HG03066 (cell line): ENCODE results near the gene VPS41.
"Not testable (repeated sequence)": the region's sequence is repeated elsewhere in the genome, so short reads cannot be mapped to it uniquely, and the experiment has no call there.

Experiments
- ATAC-seq: cut with Tn5 transposase; IDR thresholded peaks from one replicate; pipeline ENCODE4 v1.9.1; 2021; ENCODE audit warnings: low read depth; ENCODE audit not compliant: unreplicated experiment

VPS41 gene

DNA sequence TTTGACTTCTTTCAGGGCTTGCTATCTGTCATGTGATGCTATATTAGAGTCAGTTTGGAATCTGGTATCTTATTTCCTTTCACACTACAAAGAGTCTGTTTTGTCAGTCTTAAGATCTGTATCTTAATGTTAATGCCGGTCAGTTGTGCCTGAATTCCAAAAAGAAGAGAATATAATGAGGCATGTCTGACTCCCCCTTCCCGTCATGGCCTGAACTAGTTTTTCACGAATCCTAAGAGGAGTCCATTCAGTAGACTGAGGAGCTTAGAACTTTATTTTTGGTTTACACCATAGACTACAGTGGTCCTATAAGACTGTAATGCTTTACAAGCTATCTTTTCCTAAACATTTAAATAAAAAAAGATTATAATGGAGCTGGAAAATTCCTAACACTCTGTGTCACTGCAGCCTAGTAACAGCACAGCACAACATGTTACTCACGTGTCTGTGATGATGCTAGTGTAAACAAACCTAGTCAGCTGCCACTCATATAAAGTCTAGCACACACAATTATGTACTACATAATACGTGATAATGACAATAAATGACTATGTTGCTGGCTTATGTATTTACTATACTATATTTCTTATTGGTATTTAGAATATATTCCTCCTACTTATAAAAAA, 50.6 kb downstream of the VPS41 start:
- no peak for ATAC-seq

DNA sequence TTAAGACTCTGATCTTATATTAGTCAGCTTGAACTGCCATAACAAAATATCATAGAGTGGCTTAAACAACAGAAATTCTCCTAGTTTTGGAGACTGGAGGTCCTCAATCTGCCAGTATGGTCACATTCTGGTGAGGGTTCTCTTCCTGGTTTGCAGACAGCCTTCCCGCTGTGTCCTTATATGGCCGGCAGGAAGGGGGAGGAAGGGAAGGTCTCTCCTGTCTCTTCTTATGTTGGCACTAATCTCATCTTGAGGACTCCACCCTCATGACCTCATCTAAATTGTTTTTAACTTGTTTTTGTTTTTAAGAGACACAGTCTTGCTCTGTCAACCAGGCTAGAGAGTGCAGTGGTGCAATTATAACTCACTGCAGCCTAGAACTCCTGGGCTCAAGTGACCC, 53.1 kb downstream of the VPS41 start:
- ATAC-seq, result no peak

DNA sequence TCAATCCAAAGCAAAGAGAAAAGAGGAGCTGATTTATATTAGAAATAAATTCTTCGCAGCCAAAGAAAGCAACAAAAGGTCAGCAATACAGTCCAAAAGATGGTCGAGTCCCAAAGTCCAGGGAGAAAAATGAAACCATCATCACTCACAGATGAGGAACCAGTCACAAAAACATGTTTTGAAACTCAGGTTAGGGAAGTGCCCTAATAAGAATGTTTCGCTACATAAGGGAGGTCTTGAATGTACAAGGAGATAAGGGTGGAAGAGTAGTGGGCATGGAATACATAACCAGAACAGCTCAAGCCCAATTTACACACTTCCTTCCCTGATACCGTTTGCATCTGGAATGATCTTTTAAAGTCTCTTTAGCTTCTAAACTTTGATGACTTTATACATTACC, 53.6 kb downstream of the VPS41 start:
- no peak for ATAC-seq

DNA sequence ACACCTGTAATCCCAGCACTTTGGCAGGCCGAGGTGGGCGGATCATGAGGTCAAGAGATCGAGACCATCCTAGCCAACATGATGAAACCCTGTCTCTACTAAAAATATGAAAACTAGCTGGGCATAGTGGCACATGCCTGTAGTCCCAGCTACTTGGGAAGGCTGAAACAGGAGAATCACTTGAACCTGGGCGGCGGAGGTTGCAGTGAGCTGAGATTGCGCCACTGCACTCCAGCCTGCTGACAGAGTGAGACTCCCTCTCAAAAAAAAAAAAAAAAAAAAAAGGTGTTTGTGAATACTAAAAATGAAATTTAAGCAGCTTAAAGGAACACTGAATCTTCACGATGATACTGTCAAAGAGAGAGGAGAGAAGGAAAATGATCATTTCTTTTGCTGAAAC, 54.0 kb downstream of the VPS41 start:
- ATAC-seq, result not testable (repeated sequence)

DNA sequence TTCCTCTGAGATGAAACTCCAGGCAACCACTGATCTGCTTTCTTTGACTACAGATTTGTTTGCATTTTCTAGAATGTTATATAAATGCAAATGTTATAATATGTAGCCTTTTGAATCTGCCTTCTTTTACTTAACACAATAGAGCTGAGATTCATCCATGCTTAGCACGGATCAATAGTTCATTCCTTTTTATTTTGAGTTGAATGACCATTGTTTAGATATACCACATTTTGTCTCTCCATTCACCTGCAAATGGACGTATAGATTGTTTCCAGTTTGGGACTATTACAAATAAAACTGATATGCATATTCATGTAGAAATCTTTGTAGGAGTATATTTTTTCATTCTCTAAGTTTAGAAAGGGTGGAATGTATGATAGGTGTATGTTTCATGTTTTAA, 57.7 kb downstream of the VPS41 start:
- ATAC-seq, result no peak

DNA sequence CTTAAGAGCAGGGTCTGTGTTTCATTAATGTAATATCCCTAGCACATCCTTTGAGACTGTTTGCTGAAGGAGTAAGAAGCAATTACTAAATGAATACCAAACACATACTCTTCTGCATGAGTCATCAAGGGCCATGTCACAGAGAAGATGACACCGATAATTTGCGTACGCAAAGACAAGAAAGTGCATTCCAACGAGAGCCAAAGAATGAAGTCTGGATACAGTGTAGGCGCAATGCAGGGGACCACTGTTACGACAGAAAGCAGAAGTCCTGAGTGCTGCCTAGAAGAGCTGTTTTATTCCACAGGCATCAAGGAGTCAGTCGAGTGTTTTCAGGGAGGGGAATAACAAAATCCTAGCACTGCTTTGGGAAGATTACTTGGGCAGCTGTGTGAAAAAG, 62.7 kb downstream of the VPS41 start:
- ATAC-seq, result no peak

DNA sequence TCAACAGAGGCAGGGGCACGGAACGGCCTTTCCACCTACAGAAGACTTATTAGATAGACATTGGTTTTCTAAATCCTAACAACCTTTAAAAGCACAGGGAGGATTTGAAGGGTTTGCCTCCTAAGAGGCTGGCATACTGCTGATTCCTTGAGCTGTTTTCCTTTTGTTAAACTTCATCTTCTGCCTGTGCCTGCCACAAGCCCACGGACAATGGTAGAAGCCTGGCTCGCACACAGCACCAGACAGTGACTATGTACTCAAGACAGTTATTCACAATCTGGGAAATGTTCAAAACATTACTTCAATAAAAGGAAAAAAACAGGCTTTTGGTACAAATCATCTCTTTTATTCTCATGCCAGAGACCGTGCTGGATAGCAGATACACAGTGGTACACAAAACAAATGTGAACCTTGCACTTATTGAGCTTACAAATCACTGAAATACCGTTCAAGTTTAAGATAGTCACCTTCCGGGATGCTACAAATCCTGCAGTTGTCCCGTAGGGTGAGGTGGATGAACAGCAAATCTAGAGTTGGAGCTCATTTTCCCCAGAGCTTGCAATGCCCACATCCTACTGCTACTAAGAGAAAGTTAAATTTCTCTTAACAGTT, 63.9 kb downstream of the VPS41 start:
- no peak for ATAC-seq

DNA sequence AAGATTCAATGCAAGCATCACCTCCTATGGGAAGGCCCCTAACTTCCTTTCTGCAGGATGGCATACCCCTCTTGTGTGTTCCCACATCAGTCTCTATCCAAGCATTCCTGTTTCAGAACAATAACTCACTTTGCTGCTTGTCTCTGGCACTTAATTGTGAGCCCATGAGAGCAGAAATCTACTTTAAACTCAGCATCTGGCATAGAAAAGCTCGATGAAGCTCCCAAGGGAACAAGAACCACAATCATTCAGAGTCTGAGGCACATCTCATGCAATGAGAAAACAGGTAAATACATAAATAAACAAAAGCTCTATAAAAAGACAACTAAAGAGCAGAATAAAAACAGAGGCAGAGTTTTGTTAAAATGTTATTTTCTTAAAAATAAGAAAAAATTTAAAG, 66.2 kb downstream of the VPS41 start:
- no peak for ATAC-seq

DNA sequence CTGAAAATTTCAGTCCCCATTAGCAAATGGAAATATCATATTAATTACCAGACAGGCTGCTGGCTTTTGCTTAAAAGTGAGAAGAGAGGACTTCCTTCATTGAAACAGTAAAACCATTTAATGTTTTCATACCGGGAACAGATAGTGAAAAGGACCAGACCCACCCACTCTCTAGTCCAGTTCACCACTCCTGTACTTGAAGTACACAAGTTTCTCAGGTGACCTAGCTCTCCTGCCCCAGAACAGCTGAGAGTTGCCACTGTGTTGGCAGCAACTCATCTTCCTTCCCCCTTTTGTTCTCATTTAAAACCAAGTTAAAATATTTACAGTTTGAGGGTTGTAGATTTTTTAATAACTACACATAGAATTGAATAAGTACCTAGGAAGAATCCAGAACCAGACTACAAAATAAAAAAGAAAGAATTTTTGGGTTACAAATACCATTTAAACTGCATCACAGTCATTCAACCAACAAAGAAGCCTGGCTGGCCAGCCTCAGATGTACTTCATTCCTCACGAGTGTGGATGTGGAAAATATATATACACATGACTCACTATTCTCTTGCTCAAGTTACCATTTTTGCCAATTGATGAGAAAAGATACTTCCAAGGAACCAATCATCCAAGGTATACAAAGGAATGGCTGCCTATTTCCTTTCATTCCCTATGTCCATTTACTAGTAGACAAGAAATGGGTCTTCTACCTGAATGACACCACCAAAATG, 68.1 kb downstream of the VPS41 start:
- no peak for ATAC-seq

DNA sequence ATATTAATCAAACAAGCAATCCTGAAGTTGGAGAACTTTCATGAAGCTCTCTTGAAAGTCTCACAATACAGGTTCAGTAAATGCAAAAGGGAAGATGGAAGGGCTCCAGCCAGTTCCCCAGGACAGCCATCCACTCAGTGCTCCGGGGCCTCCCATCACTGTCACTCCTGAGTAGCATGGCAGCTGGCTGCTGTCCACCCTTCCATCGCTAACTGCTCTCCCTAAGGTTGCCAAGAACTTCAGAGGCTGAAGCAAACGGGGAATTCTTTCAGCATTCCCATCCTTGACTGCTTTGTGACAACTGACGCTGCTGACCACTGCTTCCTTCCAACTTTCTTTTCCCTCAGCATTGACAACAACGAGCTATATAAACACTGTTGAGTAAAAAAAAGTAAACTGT, 69.1 kb downstream of the VPS41 start:
- ATAC-seq, result no peak

DNA sequence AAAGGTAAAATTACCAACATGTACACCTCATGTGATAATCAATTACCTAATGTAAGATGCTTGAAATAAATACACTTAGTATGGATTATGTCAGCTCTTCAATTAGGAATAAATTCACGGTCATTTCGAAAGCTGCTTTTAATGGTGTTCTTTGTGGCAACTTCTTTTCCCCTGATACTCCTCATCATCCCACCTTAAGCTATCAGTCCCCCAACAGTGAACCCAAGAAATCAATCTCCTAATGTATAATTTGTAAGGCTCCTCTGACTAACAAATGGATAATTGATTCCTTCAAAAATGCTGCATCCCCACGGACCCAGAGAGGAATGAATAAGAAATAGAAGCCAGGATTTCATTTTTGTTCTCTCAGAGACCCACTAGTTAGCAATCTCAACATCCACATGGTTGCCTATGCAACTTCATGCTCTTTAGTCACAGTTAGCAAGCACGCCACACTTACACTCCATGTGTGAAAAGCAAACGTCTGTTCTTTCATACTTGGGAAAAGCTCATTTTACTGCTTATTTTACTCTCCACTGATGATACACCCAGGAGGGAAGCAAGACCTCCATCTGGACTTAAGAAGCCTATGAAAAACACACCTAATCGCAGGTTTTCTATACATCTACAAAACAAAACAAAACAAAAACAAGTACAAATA, 70.1 kb downstream of the VPS41 start:
- ATAC-seq, result no peak

DNA sequence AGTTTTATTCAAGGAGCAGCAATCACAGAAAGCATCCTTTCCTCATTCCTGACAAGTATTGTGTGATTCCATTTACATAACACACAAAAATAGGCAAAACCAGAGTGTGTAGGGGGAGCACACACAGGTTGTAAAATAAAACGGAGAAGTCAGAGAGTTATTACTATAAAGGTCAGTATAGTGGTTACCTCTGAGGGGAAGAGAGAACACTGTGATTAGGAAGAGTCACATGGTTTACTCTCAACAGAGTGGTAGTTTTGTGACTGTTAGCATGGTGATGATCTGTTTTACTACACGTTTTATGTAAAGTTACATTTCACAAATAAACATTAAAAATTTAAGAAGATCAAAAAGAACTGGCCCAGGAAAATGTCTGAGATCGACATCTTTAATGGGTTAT, 74.6 kb downstream of the VPS41 start:
- no peak for ATAC-seq

DNA sequence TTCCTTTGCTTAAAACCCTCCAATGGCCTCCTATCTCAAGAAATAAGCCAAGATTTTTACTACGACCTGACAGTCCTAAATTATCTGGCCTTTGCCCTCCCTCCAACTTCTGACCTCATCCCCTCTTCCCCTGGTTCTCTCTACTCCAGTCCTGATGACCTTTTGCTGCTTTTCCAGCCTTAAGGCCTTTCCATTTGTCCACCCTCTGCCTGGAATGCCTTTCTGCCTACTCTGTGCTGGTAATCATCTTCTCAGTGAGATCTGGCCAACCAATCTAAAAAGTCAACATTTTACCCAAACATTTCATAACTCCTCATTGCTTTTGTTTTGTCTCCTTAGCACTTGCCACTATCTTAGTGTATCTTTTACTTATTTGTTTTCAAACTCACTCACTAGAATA, 75.7 kb downstream of the VPS41 start:
- ATAC-seq, result no peak

DNA sequence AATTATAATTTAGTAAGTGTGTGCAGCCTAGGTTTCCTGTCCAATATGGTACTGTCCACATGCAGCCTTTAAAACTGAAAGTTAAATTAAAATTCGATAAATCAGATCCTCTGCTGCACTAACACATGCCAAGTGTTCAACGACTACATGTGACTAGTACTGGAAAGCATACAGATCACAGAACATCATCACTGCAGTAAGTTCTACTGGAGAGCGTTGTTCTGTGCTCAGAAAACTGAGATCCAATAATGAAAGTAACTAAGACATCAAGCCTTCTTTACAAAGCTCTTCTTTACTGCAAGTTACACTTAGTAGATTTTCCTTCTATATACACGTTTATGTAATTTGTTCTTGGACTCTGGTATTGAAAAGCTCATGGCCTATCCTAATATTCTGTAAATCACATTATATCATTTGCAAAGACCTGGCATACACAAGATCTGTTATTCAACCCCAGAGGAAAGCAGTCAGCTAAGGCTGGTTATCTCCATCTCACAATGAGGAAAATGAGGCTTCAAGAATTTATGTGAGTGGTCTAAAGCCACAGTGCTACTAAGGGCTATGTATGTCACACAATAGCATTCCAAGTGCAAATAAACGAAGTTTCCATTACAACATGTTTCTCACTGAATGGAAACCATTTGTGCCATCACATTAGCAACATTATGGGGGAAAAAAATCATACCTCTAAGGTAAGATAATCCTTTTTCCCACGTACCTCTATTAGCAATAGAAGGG, 77.6 kb downstream of the VPS41 start:
- no peak for ATAC-seq

DNA sequence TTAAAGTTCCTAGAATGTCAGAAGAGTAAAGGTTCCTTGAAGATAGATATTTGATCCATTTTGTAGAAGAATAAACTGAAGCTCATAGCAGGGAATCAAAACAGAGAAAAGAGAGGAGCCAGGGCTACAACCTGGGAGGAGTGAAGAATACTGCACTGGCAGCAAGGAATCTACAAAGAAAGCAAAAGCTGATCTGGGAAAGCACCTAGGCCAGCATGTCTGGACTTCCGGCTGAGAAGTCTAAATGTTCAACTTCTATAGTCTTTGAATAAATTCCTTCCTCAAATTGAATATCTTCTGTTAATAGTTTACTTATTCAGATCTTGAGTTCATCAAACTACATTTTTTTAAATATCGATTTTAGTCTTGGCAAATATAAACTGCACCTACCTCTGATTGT, 78.2 kb downstream of the VPS41 start:
- no peak for ATAC-seq

DNA sequence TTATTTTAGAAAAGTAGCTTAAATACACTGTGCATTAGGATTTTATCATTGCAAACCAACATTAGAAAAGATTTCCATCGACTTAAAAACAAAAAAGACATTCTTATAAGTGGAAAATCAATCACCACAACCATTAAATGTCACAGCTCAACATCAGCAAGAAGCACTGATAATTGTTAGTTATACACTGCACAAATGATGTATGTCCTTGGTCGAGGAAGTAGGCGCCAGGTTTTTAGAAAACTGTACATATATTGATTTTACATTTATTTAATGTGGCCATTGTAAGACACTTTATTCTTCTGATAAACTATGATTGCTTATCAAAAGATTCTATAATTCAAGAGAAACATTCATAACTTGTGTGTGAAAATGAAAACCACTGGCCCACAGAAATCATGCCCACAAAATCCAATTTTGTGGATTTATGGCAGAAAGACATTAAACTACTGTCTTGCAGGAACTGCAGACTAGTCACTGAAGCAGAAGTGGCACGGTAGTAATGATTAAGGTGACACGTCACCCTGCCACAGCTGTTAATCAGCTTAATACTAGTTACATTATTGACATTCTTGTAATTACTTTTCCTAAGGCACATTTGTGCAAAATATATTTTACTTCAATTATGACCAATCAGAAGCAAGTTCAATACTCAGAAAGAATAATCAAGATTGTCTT, 79.4 kb downstream of the VPS41 start:
- ATAC-seq, result no peak

DNA sequence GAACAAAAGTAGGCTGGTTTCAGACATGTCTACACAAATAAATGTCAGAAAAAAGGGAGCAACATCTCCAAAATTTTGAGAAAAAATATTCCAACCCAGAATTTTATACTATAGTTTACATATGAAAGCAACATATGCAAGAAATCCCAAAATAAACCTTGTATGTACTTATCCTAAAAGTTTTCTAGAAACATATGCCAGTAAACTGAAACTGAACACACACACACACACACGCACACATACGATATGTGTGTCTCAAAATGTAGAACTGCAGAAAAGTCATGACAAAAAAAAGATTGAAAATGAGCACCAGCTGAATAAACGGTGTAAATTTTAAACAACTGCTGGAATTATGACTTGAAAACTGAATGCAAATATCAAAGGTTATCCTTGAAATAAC, 81.0 kb downstream of the VPS41 start:
- ATAC-seq, result no peak

DNA sequence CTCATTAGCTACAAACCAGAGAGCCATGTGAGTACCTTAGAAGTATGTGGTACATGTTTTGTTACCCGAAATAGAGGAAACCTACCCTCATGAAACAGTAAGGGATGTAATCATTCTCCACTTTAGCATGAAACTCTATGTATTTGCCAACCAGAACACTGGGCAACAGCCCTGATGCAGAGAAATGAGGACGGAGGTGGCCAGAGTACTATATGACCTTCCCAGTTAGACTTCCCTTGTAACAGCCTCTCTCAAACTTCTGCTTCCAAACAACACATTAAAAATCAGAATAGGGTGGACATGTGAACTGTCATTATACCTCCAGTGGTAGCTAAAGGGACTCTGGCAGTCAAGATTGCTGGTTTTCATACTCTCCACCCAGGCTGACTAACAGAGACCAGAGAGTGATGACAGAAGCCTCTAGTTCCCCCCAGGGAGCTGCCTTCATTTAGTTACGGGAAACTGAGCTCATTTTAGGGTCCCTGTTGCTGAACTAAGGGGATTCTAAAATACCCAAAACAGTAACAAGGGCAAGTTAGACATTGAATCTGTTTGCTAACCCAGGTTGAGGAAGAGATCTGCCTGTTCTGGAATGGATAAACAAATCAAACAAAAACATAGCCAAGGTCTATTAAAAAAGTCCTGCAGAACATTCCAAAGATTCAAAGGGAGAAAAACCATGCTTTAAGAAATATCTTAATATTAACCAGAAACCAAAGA, 83.1 kb downstream of the VPS41 start:
- no peak for ATAC-seq

DNA sequence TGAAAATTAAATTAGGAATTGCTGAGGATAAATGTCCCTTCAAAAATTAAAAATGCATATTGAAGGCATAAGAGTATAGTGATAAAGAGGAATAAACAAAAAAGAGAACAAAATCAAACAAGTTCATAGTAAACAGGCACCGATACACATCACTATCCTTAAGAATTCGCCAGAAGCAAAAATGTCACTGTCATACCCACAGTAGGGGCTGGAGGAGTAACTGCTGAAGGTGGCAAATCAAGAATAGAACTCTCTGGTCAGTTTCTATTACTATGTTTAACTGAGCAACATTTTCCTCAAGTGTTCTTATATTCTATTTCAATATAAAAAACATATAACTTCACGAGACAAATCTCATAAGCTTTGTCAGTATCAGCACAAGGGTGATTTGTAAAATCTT, 84.0 kb downstream of the VPS41 start:
- no peak for ATAC-seq

DNA sequence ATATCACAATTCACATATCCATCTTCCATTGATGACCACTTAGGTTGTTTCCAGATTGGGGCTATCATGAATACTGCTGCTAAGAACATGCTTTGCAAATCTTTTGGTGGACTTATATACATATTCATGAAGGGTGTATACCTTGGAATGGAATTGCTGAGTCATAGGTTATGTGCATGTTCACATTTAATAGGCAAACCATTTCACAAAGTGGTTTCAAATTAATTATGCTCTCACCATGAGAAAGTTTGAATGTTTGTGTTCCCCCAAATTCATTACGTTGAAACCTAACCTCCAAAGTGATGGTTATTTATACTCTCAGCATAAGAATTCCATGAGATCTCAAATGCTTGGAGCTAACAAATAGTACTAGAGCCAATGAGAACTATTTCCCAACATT, 86.4 kb downstream of the VPS41 start:
- no peak for ATAC-seq
